GM12875 (cell line): ENCODE measurements around the gene PLD5.
"Not testable (repeated sequence)": the region's sequence is repeated elsewhere in the genome, so short reads cannot be mapped to it uniquely, and the experiment has no call there.

Experiments
- H3K4me3 ChIP-seq: one replicate; pipeline ENCODE4 v1.5.1; 2011; ENCODE audit warnings: low read depth, low read length, control low read depth
- TF ChIP-seq, protein P1 (sequence below): IDR thresholded peaks from 2 replicates; pipeline ENCODE4 v1.5.1; 2011; ENCODE audit warnings: low read depth, mild to moderate bottlenecking, control low read depth, inconsistent platforms, low read length, moderate library complexity, borderline replicate concordance; ENCODE audit not compliant: insufficient read depth

The PLD5 gene

GRCh38 chr1:242059976-242060375 lies 464.5 kb downstream of the PLD5 start:
- TF ChIP-seq, protein P1, sequence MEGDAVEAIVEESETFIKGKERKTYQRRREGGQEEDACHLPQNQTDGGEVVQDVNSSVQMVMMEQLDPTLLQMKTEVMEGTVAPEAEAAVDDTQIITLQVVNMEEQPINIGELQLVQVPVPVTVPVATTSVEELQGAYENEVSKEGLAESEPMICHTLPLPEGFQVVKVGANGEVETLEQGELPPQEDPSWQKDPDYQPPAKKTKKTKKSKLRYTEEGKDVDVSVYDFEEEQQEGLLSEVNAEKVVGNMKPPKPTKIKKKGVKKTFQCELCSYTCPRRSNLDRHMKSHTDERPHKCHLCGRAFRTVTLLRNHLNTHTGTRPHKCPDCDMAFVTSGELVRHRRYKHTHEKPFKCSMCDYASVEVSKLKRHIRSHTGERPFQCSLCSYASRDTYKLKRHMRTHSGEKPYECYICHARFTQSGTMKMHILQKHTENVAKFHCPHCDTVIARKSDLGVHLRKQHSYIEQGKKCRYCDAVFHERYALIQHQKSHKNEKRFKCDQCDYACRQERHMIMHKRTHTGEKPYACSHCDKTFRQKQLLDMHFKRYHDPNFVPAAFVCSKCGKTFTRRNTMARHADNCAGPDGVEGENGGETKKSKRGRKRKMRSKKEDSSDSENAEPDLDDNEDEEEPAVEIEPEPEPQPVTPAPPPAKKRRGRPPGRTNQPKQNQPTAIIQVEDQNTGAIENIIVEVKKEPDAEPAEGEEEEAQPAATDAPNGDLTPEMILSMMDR, result no peak
- H3K4me3 ChIP-seq, result no peak overlapping the region

GRCh38 chr1:242058582-242058981 lies 465.9 kb downstream of the PLD5 start:
- H3K4me3 ChIP-seq, result not testable (repeated sequence)

- not testable (repeated sequence) for H3K4me3 ChIP-seq
Measured at GRCh38 chr1:242058181-242058580, 466.3 kb downstream of the PLD5 start.

- TF ChIP-seq, protein P1, result no peak
- H3K4me3 ChIP-seq, result no peak overlapping the region
Measured at GRCh38 chr1:242057745-242058115, 466.8 kb downstream of the PLD5 start.

DNA sequence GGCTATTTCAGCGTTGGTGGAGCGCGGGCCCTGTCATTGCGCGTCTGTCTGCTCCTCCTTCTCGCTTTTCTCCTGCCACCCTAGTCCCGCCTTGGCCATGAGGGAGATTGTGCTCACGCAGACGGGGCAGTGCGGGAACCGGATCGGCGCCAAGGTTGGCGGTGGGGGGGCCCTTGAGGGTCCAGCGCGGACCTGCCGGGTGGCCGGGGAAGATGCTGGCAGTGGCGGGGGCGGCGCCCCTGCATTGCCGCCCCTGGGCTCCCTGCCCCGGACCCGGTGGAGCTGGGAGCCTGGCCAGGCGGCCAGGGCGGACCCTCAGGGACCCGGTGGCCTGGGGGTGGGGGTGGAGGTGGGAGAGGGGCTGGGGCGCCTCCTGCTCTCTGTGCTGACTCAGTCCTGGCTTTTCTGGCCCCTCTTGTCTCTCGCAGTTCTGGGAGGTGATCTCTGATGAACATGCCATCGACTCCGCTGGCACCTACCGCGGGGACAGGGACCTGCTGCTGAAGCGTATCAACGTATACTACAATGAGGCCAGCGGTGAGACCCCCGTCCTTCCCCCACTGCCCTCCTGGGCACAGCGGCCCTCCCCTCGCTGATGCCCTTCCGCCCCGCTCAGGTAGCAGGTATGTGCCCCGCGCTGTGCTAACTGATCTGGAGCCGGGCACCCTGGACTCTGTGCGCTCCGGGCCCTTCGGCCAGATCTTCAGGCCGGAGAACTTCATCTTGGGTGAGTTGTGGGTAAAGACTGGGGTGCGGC lies 467.3 kb downstream of the PLD5 start:
- no peak overlapping the region for H3K4me3 ChIP-seq
- TF ChIP-seq, protein P1, result no peak

GRCh38 chr1:242055749-242056320 lies 468.7 kb downstream of the PLD5 start:
- no peak overlapping the region for H3K4me3 ChIP-seq
- TF ChIP-seq, protein P1, result no peak

DNA sequence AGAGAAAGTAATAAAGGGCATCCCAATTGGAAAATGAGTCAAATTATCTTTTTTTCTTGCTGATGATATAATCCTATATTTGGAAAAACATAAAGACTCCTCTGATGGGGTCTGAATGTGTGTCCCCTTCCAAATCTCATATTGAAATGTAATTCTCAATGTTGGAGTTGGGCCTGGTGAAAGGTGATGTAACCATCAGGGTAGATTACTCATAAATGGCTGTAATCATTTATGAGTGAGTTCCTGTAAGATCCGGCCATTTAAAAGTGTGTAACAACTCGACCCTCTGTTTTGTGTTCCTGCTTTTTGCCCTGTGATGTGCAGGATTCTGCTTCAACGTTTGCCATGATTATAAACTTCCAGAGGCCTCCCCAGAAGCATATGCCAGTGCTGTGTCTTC lies 481.3 kb downstream of the PLD5 start:
- no peak overlapping the region for H3K4me3 ChIP-seq
- TF ChIP-seq, protein P1, result no peak

DNA sequence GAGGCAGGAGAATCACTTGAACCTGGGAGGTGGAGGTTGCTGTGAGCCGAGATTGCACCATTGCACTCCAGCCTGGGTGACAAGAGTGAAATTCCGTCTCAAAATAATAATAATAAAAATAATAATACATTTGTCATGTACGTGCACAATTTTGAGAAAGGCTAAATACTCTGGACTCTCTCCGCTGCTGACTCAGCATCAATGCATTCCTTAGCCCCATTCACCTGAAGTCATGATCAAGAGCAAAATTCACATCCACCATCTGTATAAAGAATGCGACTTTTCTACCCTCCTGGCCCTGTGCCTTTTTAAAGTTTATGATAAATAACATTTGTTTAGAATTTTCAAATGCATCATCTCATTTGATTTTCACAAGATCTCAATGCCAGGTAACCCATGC lies 490.1 kb downstream of the PLD5 start:
- no peak overlapping the region for H3K4me3 ChIP-seq
- TF ChIP-seq, protein P1, result no peak
